Measurements from ENCODE around the gene PPP2R5C. TPM values are rescaled to one million over a fixed set of nuclear protein-coding genes. Genes with fewer than 3 reads are reported as not detected.

PPP2R5C gene
- total RNA-seq, 1 experiment from 2014 or later: 81.1 TPM

GRCh38 chr14:101754893-101755292 lies 6.6 kb upstream of the PPP2R5C start:
- no peak for DNase-seq (ENCODE audit: low read depth)

- no peak for DNase-seq (ENCODE audit: low read depth)
These were observed 5.8 kb upstream of the PPP2R5C start for GRCh38 chr14:101755591-101756324.

- no peak for DNase-seq (ENCODE audit: low read depth)
These were observed 4.3 kb upstream of the PPP2R5C start for GRCh38 chr14:101757064-101757838.

- no peak for DNase-seq (ENCODE audit: low read depth)
These were observed 3.7 kb upstream of the PPP2R5C start for GRCh38 chr14:101757839-101758211.

- no peak for DNase-seq (ENCODE audit: low read depth)
These were observed 2.5 kb upstream of the PPP2R5C start for GRCh38 chr14:101758913-101759593.

GRCh38 chr14:101760138-101761011 lies 1.1 kb upstream of the PPP2R5C start:
- DNase-seq (ENCODE audit: low read depth): peak; percentile 82

GRCh38 chr14:101761881-101762529 lies 496 bp downstream of the PPP2R5C start:
- peak; percentile 10 for DNase-seq (ENCODE audit: low read depth)

GRCh38 chr14:101762530-101763101 lies 1.1 kb downstream of the PPP2R5C start:
- no peak for DNase-seq (ENCODE audit: low read depth)

GRCh38 chr14:101763941-101764709 lies 2.6 kb downstream of the PPP2R5C start:
- DNase-seq (ENCODE audit: low read depth): no peak

GRCh38 chr14:101767618-101768362 lies 6.3 kb downstream of the PPP2R5C start:
- no peak for DNase-seq (ENCODE audit: low read depth)

GRCh38 chr14:101770183-101770582 lies 8.7 kb downstream of the PPP2R5C start:
- DNase-seq (ENCODE audit: low read depth): no peak

- DNase-seq (ENCODE audit: low read depth): peak; percentile 62
These were observed 11.3 kb downstream of the PPP2R5C start for GRCh38 chr14:101772770-101773169.

GRCh38 chr14:101773378-101773777 lies 11.9 kb downstream of the PPP2R5C start:
- no peak for DNase-seq (ENCODE audit: low read depth)

GRCh38 chr14:101774006-101774795 lies 12.7 kb downstream of the PPP2R5C start:
- no peak for DNase-seq (ENCODE audit: low read depth)

- no peak for DNase-seq (ENCODE audit: low read depth)
These were observed 13.3 kb downstream of the PPP2R5C start for GRCh38 chr14:101774814-101775213.

- no peak for DNase-seq (ENCODE audit: low read depth)
These were observed 14.3 kb downstream of the PPP2R5C start for GRCh38 chr14:101775826-101776225.

GRCh38 chr14:101776344-101776743 lies 14.8 kb downstream of the PPP2R5C start:
- DNase-seq (ENCODE audit: low read depth): no peak

- no peak for DNase-seq (ENCODE audit: low read depth)
These were observed 18.9 kb downstream of the PPP2R5C start for GRCh38 chr14:101780390-101780789.
